ENCODE measurements around the gene TMEM95. TPM values are rescaled to one million over a fixed set of nuclear protein-coding genes. Genes with fewer than 3 reads are reported as not detected.

TMEM95 gene
- polyA plus RNA-seq, 1 donor from 2014 or later = not detected

- H3K9ac ChIP-seq (ENCODE audit: low read length) = peak overlapping the region; percentile 86
- H3K27me3 ChIP-seq (ENCODE audit: insufficient read depth, low read depth, low read length) = no peaks in the 10 kb centered on the region
- TF ChIP-seq POLR2AphosphoS5 (IDR thresholded peaks at IDR 0.05) (peak; percentile 98), SMC3 (conservative IDR thresholded peaks at IDR 0.05; ENCODE audit: poor library complexity) (no peak), REST (IDR thresholded peaks at IDR 0.05; ENCODE audit: borderline replicate concordance) (peak; percentile 47), MXI1 (conservative IDR thresholded peaks at IDR 0.05; ENCODE audit: poor library complexity, severe bottlenecking) (peak; percentile 60), EZH2 (IDR thresholded peaks at IDR 0.05; ENCODE audit: borderline replicate concordance, insufficient read depth, low read length, poor library complexity, severe bottlenecking) (no peak), EP300 (conservative IDR thresholded peaks at IDR 0.05; ENCODE audit: poor library complexity, severe bottlenecking) (peak; percentile 42), TAF1 (IDR thresholded peaks at IDR 0.05; ENCODE audit: low read depth) (peak; percentile 51), RAD21 (conservative IDR thresholded peaks at IDR 0.05) (peak; percentile 23)
- no peaks in the 10 kb centered on the region for H3K36me3 ChIP-seq (ENCODE audit: insufficient read depth, low read length)
- peak overlapping the region; percentile 91 for H3K4me3 ChIP-seq (ENCODE audit: low read length)
- no peaks in the 10 kb centered on the region for H3K9me3 ChIP-seq (ENCODE audit: low read length)
- H3K79me2 ChIP-seq (replicated peaks; ENCODE audit: insufficient read depth, low read length) = peaks cover 29% of the 10 kb centered on the region
- H3K9me2 ChIP-seq (ENCODE audit: insufficient read depth, low read length) = no peaks in the 10 kb centered on the region
- no peak overlapping the region for H2AFZ ChIP-seq (ENCODE audit: low read depth, low read length)
- H3K27ac ChIP-seq (ENCODE audit: low read length) = peak overlapping the region; percentile 84
- H4K20me1 ChIP-seq (ENCODE audit: insufficient read depth) = peaks cover 12% of the 10 kb centered on the region
- no peaks in the 10 kb centered on the region for H3F3A ChIP-seq (ENCODE audit: insufficient read depth, low read length, poor library complexity, severe bottlenecking)
- peak overlapping the region; percentile 89 for H3K4me2 ChIP-seq (ENCODE audit: low read length)
These were observed 47.0 kb upstream of the TMEM95 start for GRCh38 chr17:7307686-7308624.

- Histone ChIP-seq H3K9me2 (ENCODE audit: insufficient read depth, low read length) (no peaks in the 10 kb centered on the region), H3K27ac (ENCODE audit: low read length) (peak overlapping the region; percentile 84), H3K4me3 (ENCODE audit: low read length) (peak overlapping the region; percentile 91), H3K4me2 (ENCODE audit: low read length) (peak overlapping the region; percentile 89), H3K9ac (ENCODE audit: low read length) (peak overlapping the region; percentile 86), H3K9me3 (ENCODE audit: low read length) (no peaks in the 10 kb centered on the region), H3K79me2 (replicated peaks; ENCODE audit: insufficient read depth, low read length) (peaks cover 33% of the 10 kb centered on the region), H3F3A (ENCODE audit: insufficient read depth, low read length, poor library complexity, severe bottlenecking) (no peaks in the 10 kb centered on the region), H2AFZ (ENCODE audit: low read depth, low read length) (no peak overlapping the region), H4K20me1 (ENCODE audit: insufficient read depth) (peaks cover 12% of the 10 kb centered on the region), H3K36me3 (ENCODE audit: insufficient read depth, low read length) (no peaks in the 10 kb centered on the region), H3K27me3 (ENCODE audit: insufficient read depth, low read depth, low read length) (no peaks in the 10 kb centered on the region)
- TF ChIP-seq REST (IDR thresholded peaks at IDR 0.05; ENCODE audit: borderline replicate concordance) = no peak
- TF ChIP-seq TAF1 (IDR thresholded peaks at IDR 0.05; ENCODE audit: low read depth) = no peak
- no peak for TF ChIP-seq MXI1 (conservative IDR thresholded peaks at IDR 0.05; ENCODE audit: poor library complexity, severe bottlenecking)
- no peak for TF ChIP-seq EZH2 (IDR thresholded peaks at IDR 0.05; ENCODE audit: borderline replicate concordance, insufficient read depth, low read length, poor library complexity, severe bottlenecking)
- TF ChIP-seq EP300 (conservative IDR thresholded peaks at IDR 0.05; ENCODE audit: poor library complexity, severe bottlenecking) = no peak
- no peak for TF ChIP-seq POLR2AphosphoS5 (IDR thresholded peaks at IDR 0.05)
- no peak for TF ChIP-seq SMC3 (conservative IDR thresholded peaks at IDR 0.05; ENCODE audit: poor library complexity)
- no peak for TF ChIP-seq RAD21 (conservative IDR thresholded peaks at IDR 0.05)
- TF ChIP-seq, protein P1, sequence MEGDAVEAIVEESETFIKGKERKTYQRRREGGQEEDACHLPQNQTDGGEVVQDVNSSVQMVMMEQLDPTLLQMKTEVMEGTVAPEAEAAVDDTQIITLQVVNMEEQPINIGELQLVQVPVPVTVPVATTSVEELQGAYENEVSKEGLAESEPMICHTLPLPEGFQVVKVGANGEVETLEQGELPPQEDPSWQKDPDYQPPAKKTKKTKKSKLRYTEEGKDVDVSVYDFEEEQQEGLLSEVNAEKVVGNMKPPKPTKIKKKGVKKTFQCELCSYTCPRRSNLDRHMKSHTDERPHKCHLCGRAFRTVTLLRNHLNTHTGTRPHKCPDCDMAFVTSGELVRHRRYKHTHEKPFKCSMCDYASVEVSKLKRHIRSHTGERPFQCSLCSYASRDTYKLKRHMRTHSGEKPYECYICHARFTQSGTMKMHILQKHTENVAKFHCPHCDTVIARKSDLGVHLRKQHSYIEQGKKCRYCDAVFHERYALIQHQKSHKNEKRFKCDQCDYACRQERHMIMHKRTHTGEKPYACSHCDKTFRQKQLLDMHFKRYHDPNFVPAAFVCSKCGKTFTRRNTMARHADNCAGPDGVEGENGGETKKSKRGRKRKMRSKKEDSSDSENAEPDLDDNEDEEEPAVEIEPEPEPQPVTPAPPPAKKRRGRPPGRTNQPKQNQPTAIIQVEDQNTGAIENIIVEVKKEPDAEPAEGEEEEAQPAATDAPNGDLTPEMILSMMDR (IDR thresholded peaks at IDR 0.05; ENCODE audit: poor library complexity, severe bottlenecking) = no peak
These were observed 46.1 kb upstream of the TMEM95 start for GRCh38 chr17:7308625-7309433.

Data from neural cell (in vitro differentiated cells).